ENCODE measurements around the gene SLC35E2B. TPM values are rescaled to one million over a fixed set of nuclear protein-coding genes. Genes with fewer than 3 reads are reported as not detected.

Gene SLC35E2B
- 11.6 and 16.4 TPM in 2 replicates for total RNA-seq

DNA sequence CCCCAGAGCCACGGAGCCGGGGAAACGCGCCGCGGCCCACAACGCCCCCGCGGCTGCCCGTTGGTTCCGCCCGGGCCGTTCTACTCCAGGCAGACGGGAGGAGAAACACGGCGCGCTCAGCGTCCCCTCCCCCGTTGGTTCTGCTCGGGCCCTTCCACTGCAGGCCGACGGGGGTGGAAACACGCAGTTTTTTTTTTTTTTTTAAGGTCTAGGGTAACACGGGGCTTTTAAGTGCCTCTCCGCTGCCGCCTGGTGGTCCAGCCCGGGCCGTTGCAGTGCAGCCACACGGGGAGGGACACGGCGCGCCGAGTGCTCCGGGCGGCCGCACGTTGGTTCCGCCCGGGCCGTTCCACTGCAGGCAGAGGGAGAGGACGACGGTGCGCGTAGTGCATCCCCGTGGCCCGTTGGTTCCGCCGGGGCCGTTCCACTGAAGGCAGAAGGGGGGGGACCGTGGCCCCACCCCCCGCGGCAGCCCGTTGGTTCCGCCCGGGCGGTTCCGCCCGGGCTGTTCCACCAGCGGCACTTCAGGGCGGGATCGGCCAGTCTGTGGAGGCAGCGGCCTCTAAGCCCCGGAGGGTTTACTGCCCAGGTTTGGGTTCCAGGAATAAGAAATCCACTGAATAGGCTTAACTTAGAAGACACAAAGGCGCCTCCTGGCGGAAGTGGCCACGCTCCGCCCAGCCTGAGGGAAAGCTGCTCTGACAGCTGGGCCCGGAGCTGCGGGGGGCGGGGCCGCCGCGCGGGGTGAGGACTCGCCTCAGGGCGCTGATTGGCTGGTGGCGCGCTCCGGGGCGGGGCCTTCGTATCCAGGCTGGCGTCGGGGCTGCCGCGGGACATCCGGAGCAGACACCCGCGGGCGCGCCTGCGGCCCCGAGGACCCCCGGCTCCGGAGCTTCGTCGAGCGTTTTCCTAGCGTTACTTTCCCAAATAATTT, at the start of gene SLC35E2B:
Gene SLC35E2B, minus strand, starts transcription at position 82 of the 934 bp plus-strand sequence. CDS start 16,096 bp downstream, outside the sequence.

DNA sequence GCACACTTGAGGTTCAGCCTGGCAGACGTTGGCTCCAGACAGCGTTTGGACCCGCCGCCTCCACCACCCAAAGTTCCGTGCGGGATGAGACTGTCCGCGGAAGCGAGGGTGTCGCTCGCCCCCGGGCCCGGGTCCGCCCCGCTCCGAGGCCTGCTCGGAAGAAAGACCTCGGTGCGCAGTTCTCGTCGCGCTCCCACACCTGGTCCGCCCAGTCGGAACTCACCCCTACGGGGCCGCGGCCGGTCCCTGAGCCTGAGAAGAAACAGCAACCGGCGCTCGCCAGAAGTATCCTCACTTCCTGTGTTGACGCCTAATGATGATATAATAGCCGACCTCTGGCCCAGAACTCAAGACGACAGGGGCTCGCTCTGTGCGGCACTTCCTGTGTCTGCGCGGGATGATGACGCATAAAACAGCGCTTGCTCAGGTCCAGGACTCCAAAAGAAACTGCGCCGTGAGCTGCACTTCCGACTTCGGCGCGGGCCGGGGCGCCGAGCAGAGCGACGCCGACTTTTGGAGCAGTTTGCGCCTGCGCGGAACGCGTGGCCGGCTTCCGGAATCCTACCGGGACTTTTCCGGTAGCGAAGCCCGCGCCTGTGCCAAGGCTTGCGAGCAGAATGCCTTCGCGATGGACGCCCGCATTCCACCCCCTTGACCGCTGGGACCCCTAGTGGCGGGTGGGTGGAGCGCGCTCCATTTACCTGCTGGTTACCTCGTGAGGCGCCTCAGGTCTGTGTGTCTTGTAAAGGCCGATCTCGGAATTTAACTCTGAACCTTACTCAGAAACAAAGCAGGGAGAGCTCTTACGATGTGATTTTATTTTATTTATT, 31.7 kb upstream of the SLC35E2B start, which contains the start of gene CDK11A:
Gene CDK11A, minus strand, starts transcription at position 323 of the 830 bp plus-strand sequence. CDS start 1,539 bp downstream, outside the sequence.

DNA sequence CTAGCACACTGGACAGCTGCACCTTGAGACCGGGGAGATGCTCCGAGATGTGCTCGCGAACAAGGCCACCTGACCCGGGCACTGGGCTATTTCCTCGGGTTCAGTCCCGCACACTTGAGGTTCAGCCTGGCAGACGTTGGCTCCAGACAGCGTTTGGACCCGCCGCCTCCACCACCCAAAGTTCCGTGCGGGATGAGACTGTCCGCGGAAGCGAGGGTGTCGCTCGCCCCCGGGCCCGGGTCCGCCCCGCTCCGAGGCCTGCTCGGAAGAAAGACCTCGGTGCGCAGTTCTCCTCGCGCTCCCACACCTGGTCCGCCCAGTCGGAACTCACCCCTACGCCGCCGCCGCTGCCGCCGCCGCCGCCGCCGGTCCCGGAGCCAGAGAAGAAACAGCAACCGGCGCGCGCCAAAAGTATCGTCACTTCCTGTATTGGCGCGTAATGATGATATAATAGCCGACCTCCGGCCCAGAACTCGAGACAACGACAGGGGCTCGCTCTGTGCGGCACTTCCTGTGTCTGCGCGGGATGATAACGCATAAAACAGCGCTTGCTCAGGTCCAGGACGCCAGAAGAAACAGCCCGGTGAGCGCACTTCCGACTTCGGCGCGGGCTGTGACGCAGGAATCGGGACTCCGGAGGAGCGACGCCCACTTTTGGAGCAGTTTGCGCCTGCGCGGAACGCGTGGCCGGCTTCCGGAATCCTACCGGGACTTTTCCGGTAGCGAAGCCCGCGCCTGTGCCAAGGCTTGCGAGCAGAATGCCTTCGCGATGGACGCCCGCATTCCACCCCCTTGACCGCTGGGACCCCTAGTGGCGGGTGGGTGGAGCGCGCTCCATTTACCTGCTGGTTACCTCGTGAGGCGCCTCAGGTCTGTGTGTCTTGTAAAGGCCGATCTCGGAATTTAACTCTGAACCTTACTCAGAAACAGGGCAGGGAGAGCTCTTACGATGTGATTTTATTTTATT, 33.7 kb downstream of the SLC35E2B start, which contains the start of gene CDK11B:
Gene CDK11B, minus strand, starts transcription at position 422 of the 967 bp plus-strand sequence. CDS start 1,519 bp downstream, outside the sequence.

DNA sequence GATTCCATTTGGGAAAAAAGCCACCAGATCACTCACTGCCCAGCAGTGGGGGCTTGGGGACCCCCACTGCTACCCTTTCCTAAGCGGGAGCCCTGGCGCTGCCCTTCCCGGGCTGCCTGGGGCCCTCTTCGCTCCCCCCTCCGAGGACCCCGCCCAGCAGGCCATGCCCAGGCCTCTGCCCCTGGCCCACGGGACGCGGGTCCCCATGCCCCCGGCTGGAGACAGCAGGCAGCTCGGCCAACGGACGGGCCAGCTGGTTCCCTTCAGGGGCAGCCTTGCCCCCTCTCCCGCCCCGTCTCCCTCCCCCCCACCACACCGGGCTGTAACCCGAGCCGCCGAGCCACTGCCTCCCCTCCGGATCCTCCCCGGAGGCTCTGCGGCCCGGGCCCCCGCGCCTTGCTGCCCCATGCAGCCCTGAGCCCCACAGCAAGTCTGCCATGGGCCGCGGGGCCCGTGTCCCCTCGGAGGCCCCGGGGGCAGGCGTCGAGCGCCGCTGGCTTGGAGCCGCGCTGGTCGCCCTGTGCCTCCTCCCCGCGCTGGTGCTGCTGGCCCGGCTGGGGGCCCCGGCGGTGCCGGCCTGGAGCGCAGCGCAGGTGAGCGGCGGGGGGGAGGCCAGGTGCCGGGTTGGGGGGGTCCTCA, 60.7 kb downstream of the SLC35E2B start, which contains the start of gene MMP23B:
Gene MMP23B, plus strand, starts transcription at position 392 of the 639 bp plus-strand sequence. Its CDS starts 46 bp downstream, at position 438.

DNA sequence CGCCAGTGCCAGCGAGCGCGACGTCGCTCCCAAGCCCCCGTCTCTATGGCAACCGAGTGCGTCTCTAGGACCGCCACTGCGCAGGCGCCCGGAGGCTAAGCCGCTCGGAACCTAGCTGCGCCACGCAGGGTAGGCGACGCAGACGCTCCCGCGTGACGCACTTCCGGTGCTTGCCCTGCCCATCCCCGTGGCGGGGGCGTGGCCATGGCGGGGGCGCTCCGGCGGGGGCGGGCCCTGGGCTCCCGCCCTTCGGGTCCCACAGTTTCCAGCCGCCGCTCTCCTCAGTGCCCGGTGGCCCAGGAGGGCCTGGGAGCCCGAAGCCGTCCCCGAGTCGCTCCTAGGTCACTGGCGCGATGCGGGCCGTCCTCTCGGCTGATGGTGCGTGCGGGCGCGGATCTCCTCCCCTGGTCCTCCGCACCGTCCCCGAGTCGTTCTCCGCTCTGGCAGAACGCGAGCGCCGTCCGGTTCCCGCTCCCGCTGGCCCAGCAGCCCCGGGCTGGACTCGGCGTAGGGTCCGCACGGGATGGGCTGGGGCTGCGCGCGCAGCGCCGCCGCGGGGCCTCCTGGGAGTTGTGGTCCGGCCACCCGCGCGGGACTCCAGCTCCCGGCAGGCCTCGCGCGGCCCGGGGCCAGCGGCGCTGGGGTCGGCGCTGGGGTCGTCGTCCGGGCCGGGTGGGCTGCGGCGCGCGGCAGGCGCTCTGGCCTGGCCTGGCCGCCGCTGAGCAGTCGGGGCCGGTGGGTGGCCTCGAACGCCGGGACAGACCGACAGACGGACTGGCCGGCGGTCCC, 77.1 kb downstream of the SLC35E2B start, which contains the start of gene MIB2:
Gene MIB2, plus strand, starts transcription at position 245 of the 789 bp plus-strand sequence. CDS start 7,953 bp downstream, outside the sequence.

Other genes with a start within 250 kb of the SLC35E2B start
- not detected in 2 replicates for gene ATAD3C, start 243.1 kb downstream of the SLC35E2B start, total RNA-seq
- gene ATAD3B, start 221.0 kb downstream of the SLC35E2B start, total RNA-seq = 13.0 and 22.4 TPM in 2 replicates
- gene ATAD3A, start 180.6 kb downstream of the SLC35E2B start, total RNA-seq = 25.2 and 41.0 TPM in 2 replicates
- gene TMEM240, start 152.2 kb downstream of the SLC35E2B start, total RNA-seq = not detected in 2 replicates
- 90.4 and 95.9 TPM in 2 replicates for gene SSU72, start 117.9 kb downstream of the SLC35E2B start, total RNA-seq
- gene FNDC10, start 92.7 kb downstream of the SLC35E2B start, total RNA-seq = 0.64 and 2.4 TPM in 2 replicates
- 91.3 and 99.5 TPM in 2 replicates for gene MIB2, start 77.3 kb downstream of the SLC35E2B start, total RNA-seq
- gene MMP23B, start 60.6 kb downstream of the SLC35E2B start, total RNA-seq = 0.64 and 2.2 TPM in 2 replicates
- gene CDK11B, start 33.8 kb downstream of the SLC35E2B start, total RNA-seq = 3.8 and 4.1 TPM in 2 replicates
- gene CDK11A, start 31.6 kb upstream of the SLC35E2B start, total RNA-seq = 3.4 and 14.2 TPM in 2 replicates
- 44.8 and 46.5 TPM in 2 replicates for gene NADK, start 85.7 kb upstream of the SLC35E2B start, total RNA-seq
- 91.6 and 113 TPM in 2 replicates for gene GNB1, start 198.3 kb upstream of the SLC35E2B start, total RNA-seq
- gene CALML6, start 222.5 kb upstream of the SLC35E2B start, total RNA-seq = 0.43 TPM in 1 of 2 replicates, not detected in the other
- 1.9 and 8.5 TPM in 2 replicates for gene TMEM52, start 226.5 kb upstream of the SLC35E2B start, total RNA-seq